Kidney capillary endothelial cell (primary cell): ENCODE data around the gene IL12RB1.

Source experiments
- DNase-seq: peaks from one replicate; pipeline ENCODE4 v3.0.0-alpha.2; 2018; ENCODE audit warnings: low spot score

The IL12RB1 gene

GRCh38 chr19:18086590-18087138 is at the start of gene IL12RB1:
IL12RB1 (minus strand) TSS chr19:18086934; CDS start chr19:18086823, 111 bp downstream.
- DNase-seq = no peak

- DNase-seq = no peak
Measured at GRCh38 chr19:18135712-18136584, 49.2 kb upstream of the IL12RB1 start.

- no peak for DNase-seq
Measured at GRCh38 chr19:18131841-18132596, 45.3 kb upstream of the IL12RB1 start.

GRCh38 chr19:18130523-18131242 is 43.9 kb upstream of the IL12RB1 start:
- DNase-seq = no peak

GRCh38 chr19:18128805-18129204 is 42.1 kb upstream of the IL12RB1 start:
- no peak for DNase-seq

GRCh38 chr19:18128044-18128443 is 41.3 kb upstream of the IL12RB1 start:
- DNase-seq = no peak

DNA sequence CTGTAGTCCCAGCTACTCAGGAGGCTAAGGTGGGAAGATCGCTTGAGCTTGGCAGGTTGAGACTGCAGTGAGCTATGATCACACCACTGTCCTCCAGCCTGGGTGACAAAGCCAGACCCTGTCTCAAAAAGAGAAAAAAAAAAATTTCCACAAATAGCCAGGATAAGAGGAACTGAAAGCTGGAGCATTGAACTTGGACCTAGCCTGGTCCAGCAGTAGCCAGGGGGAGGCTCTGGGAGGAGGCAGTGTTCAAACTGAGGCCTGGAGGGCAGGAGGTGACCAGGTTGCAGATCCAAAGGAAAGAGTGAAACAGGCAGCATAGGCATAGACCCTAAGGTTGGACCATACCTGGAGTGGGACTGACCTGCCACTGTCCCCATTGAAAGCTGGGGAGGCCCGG is 39.4 kb upstream of the IL12RB1 start:
- DNase-seq = no peak

GRCh38 chr19:18123819-18124218 is 37.1 kb upstream of the IL12RB1 start:
- peak; percentile 85 for DNase-seq

GRCh38 chr19:18122860-18123795 is 36.4 kb upstream of the IL12RB1 start:
- DNase-seq = peak; percentile 89

- DNase-seq = no peak
Measured at GRCh38 chr19:18122424-18122823, 35.7 kb upstream of the IL12RB1 start.

- no peak for DNase-seq
Measured at GRCh38 chr19:18121166-18121565, 34.4 kb upstream of the IL12RB1 start.

- DNase-seq = no peak
Measured at GRCh38 chr19:18120127-18120526, 33.4 kb upstream of the IL12RB1 start.

DNA sequence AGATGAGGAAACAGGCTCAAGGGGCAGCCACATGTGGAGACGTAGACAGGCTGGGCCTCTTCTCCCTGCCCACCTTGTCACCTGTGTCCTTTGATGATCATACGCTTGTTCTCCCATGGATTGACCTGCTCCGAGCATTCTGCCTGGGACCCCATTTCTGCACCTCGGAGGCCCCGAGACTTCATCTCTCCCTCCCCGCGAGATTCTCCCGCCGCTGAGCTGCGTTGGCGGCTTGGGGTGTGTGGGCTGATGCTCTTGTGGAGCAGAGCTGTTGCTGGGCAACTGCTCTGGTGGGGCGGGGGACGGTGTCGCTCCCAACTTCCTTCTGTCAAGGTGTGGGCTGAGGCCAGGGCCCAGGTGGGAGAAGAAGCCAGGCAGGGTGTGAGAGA is 33.0 kb upstream of the IL12RB1 start:
- DNase-seq = no peak

DNA sequence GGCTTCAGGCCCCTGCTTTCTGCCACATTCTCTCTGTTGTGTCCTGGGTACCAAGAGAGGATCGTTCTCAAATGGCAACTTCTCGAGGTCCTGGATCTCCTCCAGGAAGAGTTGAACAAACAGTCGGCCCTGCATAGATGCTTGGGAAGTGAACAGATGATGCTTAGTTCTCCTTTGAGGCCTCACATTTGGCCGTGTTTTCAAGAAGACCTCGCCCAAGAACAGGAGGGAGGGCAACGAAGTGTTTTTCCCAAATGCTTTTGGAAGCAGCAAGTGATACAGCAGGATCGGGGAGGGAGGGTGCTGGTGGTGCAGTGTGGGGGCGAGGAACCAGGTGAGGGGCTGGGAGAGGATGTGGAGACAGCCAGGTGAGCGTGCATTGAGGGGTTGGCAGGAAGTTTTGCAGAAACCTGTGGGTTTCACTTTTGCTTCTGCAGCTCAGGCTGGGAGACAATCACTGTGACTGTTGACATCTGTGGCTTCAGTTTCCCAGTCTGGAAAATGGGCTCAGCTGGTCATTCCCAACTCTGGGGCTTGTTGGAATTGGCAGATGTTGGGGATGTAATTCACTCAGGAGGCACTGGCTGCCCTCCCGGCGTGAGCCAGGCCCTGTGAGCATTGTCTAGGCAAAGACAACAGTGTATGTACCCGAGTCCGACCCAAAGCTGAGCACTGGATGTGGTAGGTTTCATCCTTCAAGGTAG is 32.4 kb upstream of the IL12RB1 start:
- DNase-seq = no peak

DNA sequence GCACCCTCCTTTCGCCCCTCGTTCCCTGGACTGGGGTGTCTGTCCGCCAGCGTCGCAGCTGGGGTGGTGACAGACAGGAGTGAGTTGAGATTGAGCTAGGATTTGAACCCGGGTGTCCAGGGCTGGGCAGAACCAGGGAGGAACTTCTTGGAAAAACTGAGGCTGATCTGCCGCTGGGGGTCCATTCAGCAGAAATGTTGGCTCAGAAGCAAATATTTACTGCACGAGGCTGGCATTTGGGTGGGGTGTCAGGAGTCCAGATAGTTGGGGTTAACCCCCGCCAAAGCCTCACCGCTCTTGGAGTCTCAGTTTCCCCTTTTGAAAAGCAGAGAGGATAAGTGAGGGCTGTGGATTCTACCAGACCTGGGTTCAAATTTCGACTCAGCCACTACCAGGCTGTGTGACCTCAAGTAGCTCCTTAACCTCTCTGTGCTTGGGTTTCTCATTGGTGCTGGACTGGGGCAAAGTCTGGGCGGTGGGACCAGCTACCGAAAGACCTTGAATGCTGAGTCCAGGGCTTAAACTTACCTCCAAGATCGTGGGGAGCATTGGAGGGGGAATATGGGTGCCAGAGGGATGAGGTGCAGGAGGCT is 31.8 kb upstream of the IL12RB1 start:
- DNase-seq = no peak

GRCh38 chr19:18117692-18118378 is 31.1 kb upstream of the IL12RB1 start:
- peak; percentile 85 for DNase-seq

- no peak for DNase-seq
Measured at GRCh38 chr19:18117364-18117691, 30.6 kb upstream of the IL12RB1 start.

DNA sequence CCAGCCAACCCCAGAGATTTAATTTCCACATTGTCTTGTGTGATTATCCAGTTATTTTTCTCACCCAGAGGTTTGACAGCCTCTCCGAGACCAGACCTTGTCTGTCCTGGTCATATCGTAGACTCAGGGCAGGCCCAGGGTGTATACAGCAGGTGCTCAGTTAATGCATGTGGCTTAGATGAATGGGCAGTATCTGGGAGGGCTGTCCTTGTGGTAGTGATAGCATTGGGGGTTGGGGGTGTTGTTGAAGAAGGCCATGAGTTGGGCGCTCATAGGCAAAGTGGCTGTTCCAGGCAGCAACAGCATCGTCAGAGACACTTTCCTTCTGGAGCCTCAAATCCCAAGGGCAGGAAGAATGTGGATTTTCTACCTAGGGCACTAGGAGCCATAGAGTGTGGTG is 27.7 kb upstream of the IL12RB1 start:
- DNase-seq = no peak

DNA sequence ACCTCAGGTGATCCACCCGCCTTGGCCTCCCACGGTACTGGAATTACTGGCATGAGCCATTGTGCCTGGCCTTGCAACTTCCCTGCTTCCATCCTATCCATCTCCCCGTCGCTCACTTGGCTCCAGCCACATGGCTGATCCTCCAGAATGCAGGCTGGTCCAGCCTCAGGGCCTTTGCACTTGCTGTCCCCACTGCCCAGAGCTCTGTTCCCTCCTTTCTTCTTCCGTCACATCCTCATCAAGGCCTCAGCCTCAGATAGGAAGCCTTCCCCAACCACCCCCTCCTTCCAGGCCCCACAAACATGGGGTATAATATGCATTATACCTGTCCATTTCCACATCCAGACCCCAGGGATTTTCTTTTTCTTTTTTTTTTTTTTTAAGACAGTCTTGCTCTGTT is 27.1 kb upstream of the IL12RB1 start:
- no peak for DNase-seq
